H9 (cell line): ENCODE results near the gene MED25. TPM values are rescaled to one million over a fixed set of nuclear protein-coding genes. Genes with fewer than 3 reads are reported as not detected.

Source experiments
- DNase-seq: peaks from one replicate; pipeline ENCODE4 v3.0.0-alpha.2; 2017
- H2AFZ ChIP-seq: one replicate; pipeline ENCODE4 v1.6.1; 2013; ENCODE audit warnings: mild to moderate bottlenecking, low read length, control low read depth, moderate library complexity
- H2AK5ac ChIP-seq: 2 replicates; pipeline ENCODE4 v1.6.1; 2013; ENCODE audit warnings: low read length, control low read depth, mixed read lengths; ENCODE audit not compliant: insufficient read length
- H2BK120ac ChIP-seq: one replicate; pipeline ENCODE4 v1.6.1; 2013; ENCODE audit warnings: low read depth, mild to moderate bottlenecking, low read length, control low read depth, inconsistent platforms; ENCODE audit not compliant: poor library complexity, severe bottlenecking
- H2BK12ac ChIP-seq: 2 replicates; pipeline ENCODE4 v1.6.1; 2013; ENCODE audit warnings: low read length, control low read depth, mixed read lengths, low read depth; ENCODE audit not compliant: insufficient read length
- H2BK15ac ChIP-seq: 2 replicates; pipeline ENCODE4 v1.6.1; 2013; ENCODE audit warnings: low read depth, low read length, control low read depth
- H2BK20ac ChIP-seq: one replicate; pipeline ENCODE4 v1.6.1; 2013; ENCODE audit warnings: low read depth, mild to moderate bottlenecking, low read length, control low read depth, inconsistent platforms; ENCODE audit not compliant: poor library complexity, severe bottlenecking
- H2BK5ac ChIP-seq: 2 replicates; pipeline ENCODE4 v1.6.1; 2013; ENCODE audit warnings: low read length, control low read depth, mixed read lengths; ENCODE audit not compliant: insufficient read length
- H3K14ac ChIP-seq: 2 replicates; pipeline ENCODE4 v1.6.1; 2013; ENCODE audit warnings: low read length, control low read depth; ENCODE audit not compliant: insufficient read depth
- H3K18ac ChIP-seq: 2 replicates; pipeline ENCODE4 v1.6.1; 2013; ENCODE audit warnings: low read depth, mild to moderate bottlenecking, mixed read lengths, low read length, control low read depth; ENCODE audit not compliant: insufficient read length
- H3K23ac ChIP-seq: 2 replicates; pipeline ENCODE4 v1.6.1; 2013; ENCODE audit warnings: low read length, control low read depth, mixed read lengths, low read depth; ENCODE audit not compliant: insufficient read length
- H3K23me2 ChIP-seq: 2 replicates; pipeline ENCODE4 v1.6.1; 2013; ENCODE audit warnings: low read depth, mild to moderate bottlenecking, mixed read lengths, low read length, control low read depth; ENCODE audit not compliant: insufficient read length, poor library complexity, severe bottlenecking
- H3K27ac ChIP-seq: 2 replicates; pipeline ENCODE4 v1.5.1; 2013; ENCODE audit warnings: low read length, control low read depth, mixed read lengths, low read depth; ENCODE audit not compliant: insufficient read length
- H3K27me3 ChIP-seq: 2 replicates; pipeline ENCODE4 v1.6.1; 2013; ENCODE audit warnings: low read length, control low read depth, inconsistent platforms; ENCODE audit not compliant: insufficient read depth
- H3K4ac ChIP-seq: 2 replicates; pipeline ENCODE4 v1.6.1; 2013; ENCODE audit warnings: low read depth, mild to moderate bottlenecking, control low read depth, inconsistent platforms, low read length, moderate library complexity
- H3K4me1 ChIP-seq: 2 replicates; pipeline ENCODE4 v1.6.1; 2013; ENCODE audit warnings: low read length, control low read depth, inconsistent platforms; ENCODE audit not compliant: insufficient read depth
- H3K4me2 ChIP-seq: 2 replicates; pipeline ENCODE4 v1.6.1; 2013; ENCODE audit warnings: low read length, control low read depth, mixed read lengths; ENCODE audit not compliant: insufficient read length, insufficient read depth
- H3K56ac ChIP-seq: 2 replicates; pipeline ENCODE4 v1.6.1; 2013; ENCODE audit warnings: low read depth, mild to moderate bottlenecking, mixed read lengths, low read length, control low read depth; ENCODE audit not compliant: insufficient read length
- H3K79me1 ChIP-seq: 2 replicates; pipeline ENCODE4 v1.6.1; 2013; ENCODE audit warnings: low read depth, mild to moderate bottlenecking, moderate library complexity, low read length, control low read depth, inconsistent platforms; ENCODE audit not compliant: insufficient read depth, poor library complexity, severe bottlenecking
- H3K79me2 ChIP-seq: 2 replicates; pipeline ENCODE4 v1.6.1; 2013; ENCODE audit warnings: low read length, control low read depth, inconsistent platforms; ENCODE audit not compliant: insufficient read depth
- H3K9ac ChIP-seq: 2 replicates; pipeline ENCODE4 v1.6.1; 2013; ENCODE audit warnings: low read length, control low read depth, mixed read lengths; ENCODE audit not compliant: insufficient read length; ENCODE audit errors: extremely low read depth
- H3K9me3 ChIP-seq: one replicate; pipeline ENCODE4 v1.6.1; 2013; ENCODE audit warnings: low read depth, low read length, inconsistent platforms; ENCODE audit not compliant: control insufficient read depth
- H3T11ph ChIP-seq: one replicate; pipeline ENCODE4 v1.6.1; 2013; ENCODE audit warnings: mild to moderate bottlenecking, low read length, control low read depth, inconsistent platforms
- H4K20me1 ChIP-seq: one replicate; pipeline ENCODE4 v1.6.1; 2013; ENCODE audit not compliant: control insufficient read depth, insufficient read length, insufficient read depth
- H4K5ac ChIP-seq: 2 replicates; pipeline ENCODE4 v1.6.1; 2013; ENCODE audit warnings: low read depth, mild to moderate bottlenecking, mixed read lengths, low read length, control low read depth; ENCODE audit not compliant: insufficient read length
- H4K8ac ChIP-seq: replicated peaks from 2 replicates; pipeline ENCODE4 v1.6.1; 2013; ENCODE audit warnings: low read length, control low read depth, mixed read lengths, low read depth; ENCODE audit not compliant: insufficient read length
- H4K91ac ChIP-seq: 2 replicates; pipeline ENCODE4 v1.6.1; 2013; ENCODE audit warnings: low read depth, mild to moderate bottlenecking, moderate library complexity, mixed read lengths, low read length, control low read depth; ENCODE audit not compliant: insufficient read length
- H3K27ac Mint-ChIP-seq, 3 experiments: 2 replicates in 2 of 3; 3 replicates in 1 of 3; pipeline ENCODE4 v1.8.0; 2020 to 2021; ENCODE audit warnings: mixed read lengths in 3 of 3, mild to moderate bottlenecking in 1 of 3, moderate library complexity in 1 of 3
- H3K27me3 Mint-ChIP-seq: 2 replicates; pipeline ENCODE4 v1.8.0; 2021; ENCODE audit warnings: low read depth, mild to moderate bottlenecking, moderate library complexity, mixed read lengths
- H3K36me3 Mint-ChIP-seq, 3 experiments: 2 replicates in 2 of 3; 3 replicates in 1 of 3; pipeline ENCODE4 v1.8.0; 2020 to 2021; ENCODE audit warnings: low read depth in 3 of 3, mixed read lengths in 3 of 3; ENCODE audit not compliant: insufficient read depth in 1 of 3
- H3K4me1 Mint-ChIP-seq, 2 experiments: 2 replicates each; pipeline ENCODE4 v1.8.0; 2020; ENCODE audit warnings: mixed read lengths in 2 of 2
- H3K4me3 Mint-ChIP-seq, 2 experiments: 2 replicates in 1 of 2; 3 replicates in 1 of 2; pipeline ENCODE4 v1.8.0; 2020 to 2021; ENCODE audit warnings: mild to moderate bottlenecking in 2 of 2, mixed read lengths in 2 of 2, moderate library complexity in 1 of 2
- H3K9me3 Mint-ChIP-seq, 2 experiments: 2 replicates in 1 of 2; 3 replicates in 1 of 2; pipeline ENCODE4 v1.8.0; 2020; ENCODE audit warnings: mild to moderate bottlenecking in 2 of 2, mixed read lengths in 2 of 2, moderate library complexity in 1 of 2
- WGBS: extraction: QIAGEN DNeasy Blood & Tissue Kit; methylation state at CpG from one replicate; pipeline ENCODE4 v1.1.7; 2013; ENCODE audit warnings: missing lambda C conversion rate, low lambda C conversion rate, mixed read lengths; ENCODE audit not compliant: insufficient read length; ENCODE audit errors: extremely low coverage; 5-methylcytosine and 5-hydroxymethylcytosine counted together
- total RNA-seq: library from RNA; stranded (reverse); gene quantifications from 2 replicates; pipeline ENCODE4 v1.2.1, GENCODE V29; 2021
- TF ChIP-seq, protein P1 (sequence below): fragments of 200-600 bp; sonication (generic); conservative IDR thresholded peaks from 3 replicates; pipeline ENCODE4 v1.8.0; 2021; ENCODE audit warnings: antibody characterized with exemption, mild to moderate bottlenecking

The MED25 gene
- total RNA-seq, 1 experiment from 2014 or later = 77.5 TPM

DNA sequence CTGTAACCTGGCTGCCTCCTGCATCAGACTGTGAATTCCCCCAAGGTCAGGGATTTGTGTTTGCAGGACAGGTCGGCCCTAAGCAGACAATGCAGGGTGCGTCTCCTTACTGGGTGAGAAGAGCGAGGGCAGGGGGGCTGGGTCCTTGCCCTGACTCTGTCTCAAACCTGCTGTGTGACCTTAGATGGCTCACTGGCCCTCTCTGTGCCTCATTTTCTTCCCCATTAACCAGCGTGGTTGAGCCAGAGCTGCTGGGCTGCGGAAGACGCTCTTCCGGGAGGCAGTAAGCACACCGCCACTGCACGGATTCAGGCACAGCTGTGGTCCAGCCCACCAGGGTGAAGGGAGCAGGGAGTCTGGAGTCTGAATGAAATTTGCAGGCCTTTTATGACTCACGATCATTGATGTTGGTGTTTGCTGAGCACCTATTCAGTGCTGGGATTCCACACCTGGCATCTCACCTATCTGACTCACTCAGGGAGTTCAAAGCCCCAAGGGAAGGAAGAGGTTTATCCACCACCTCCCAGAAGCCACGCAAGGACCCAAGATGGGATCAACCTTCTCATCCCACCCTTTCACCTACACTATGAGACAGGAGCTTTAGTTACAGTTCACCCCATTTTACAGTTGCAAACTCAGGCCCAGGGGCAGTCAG, 56.5 kb downstream of the MED25 start:
- H3K4me1 Mint-ChIP-seq = peaks cover 23 to 31% of the 10 kb centered on the region in 2 experiments
- Histone ChIP-seq H2BK20ac (no peak overlapping the region), H3K18ac (no peak overlapping the region), H4K91ac (no peak overlapping the region), H3K9me3 (no peaks in the 10 kb centered on the region), H3K4ac (no peak overlapping the region), H2BK120ac (no peak overlapping the region), H3K79me2 (no peaks in the 10 kb centered on the region; the same call in 1 of the 2 replicates), H3K79me1 (no peaks in the 10 kb centered on the region), H3K56ac (no peak overlapping the region), H4K20me1 (no peaks in the 10 kb centered on the region), H3K27ac (no peak overlapping the region), H3K27me3 (no peaks in the 10 kb centered on the region), H3K23ac (no peak overlapping the region), H2BK12ac (no peak overlapping the region), H3K23me2 (peaks cover 17% of the 10 kb centered on the region), H2BK15ac (no peak overlapping the region), H3T11ph (no peak overlapping the region), H3K4me1 (peaks cover 2% of the 10 kb centered on the region; the same call in 1 of the 2 replicates), H2AK5ac (no peak overlapping the region), H3K14ac (no peak overlapping the region), H2BK5ac (no peak overlapping the region), H4K8ac (no peak overlapping the region), H3K9ac (no peak overlapping the region), H4K5ac (no peak overlapping the region), H3K4me2 (no peak overlapping the region), H2AFZ (no peak overlapping the region)
- no CpG with 5 or more reads among the region's 11 CpGs for WGBS
- DNase-seq = no peak
- peak overlapping the region in 2 of 3 experiments; percentile 45 to 86; a peak in 4 of 7 replicates for H3K27ac Mint-ChIP-seq
- TF ChIP-seq, protein P1, sequence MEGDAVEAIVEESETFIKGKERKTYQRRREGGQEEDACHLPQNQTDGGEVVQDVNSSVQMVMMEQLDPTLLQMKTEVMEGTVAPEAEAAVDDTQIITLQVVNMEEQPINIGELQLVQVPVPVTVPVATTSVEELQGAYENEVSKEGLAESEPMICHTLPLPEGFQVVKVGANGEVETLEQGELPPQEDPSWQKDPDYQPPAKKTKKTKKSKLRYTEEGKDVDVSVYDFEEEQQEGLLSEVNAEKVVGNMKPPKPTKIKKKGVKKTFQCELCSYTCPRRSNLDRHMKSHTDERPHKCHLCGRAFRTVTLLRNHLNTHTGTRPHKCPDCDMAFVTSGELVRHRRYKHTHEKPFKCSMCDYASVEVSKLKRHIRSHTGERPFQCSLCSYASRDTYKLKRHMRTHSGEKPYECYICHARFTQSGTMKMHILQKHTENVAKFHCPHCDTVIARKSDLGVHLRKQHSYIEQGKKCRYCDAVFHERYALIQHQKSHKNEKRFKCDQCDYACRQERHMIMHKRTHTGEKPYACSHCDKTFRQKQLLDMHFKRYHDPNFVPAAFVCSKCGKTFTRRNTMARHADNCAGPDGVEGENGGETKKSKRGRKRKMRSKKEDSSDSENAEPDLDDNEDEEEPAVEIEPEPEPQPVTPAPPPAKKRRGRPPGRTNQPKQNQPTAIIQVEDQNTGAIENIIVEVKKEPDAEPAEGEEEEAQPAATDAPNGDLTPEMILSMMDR = no peak
- no peaks in the 10 kb centered on the region for H3K27me3 Mint-ChIP-seq
- H3K9me3 Mint-ChIP-seq = no peaks in the 10 kb centered on the region
- H3K36me3 Mint-ChIP-seq = peaks cover 11 to 22% (median 15%) of the 10 kb centered on the region in 3 experiments
- peak overlapping the region in 1 of 2 experiments; percentile 43; a peak in 3 of 5 replicates for H3K4me3 Mint-ChIP-seq
